GM08714 (cell line): Measurements from ENCODE around the gene TGM3.

Experiments
- H3K4me3 ChIP-seq: fragments of 200-500 bp; sonication (Bioruptor generic); 2 replicates; pipeline ENCODE4 v1.5.1; 2014; ENCODE audit warnings: mild to moderate bottlenecking, low read length, inconsistent platforms
- ZNF274 ChIP-seq: IDR thresholded peaks from 2 replicates; pipeline ENCODE4 v1.6.1; 2012; ENCODE audit warnings: mild to moderate bottlenecking, low read depth, low read length

Gene TGM3

GRCh38 chr20:2295286-2295685 lies 515 bp upstream of the TGM3 start:
- no peak for TF ChIP-seq ZNF274
- no peak overlapping the region for H3K4me3 ChIP-seq

- TF ChIP-seq ZNF274 = no peak
These were observed 939 bp downstream of the TGM3 start for GRCh38 chr20:2296524-2297356.

GRCh38 chr20:2297357-2297728 lies 1.5 kb downstream of the TGM3 start:
- H3K4me3 ChIP-seq = no peak overlapping the region
- no peak for TF ChIP-seq ZNF274

More at GRCh38 chr20:2296524-2297356, 939 bp downstream of the TGM3 start:
- no peak overlapping the region for H3K4me3 ChIP-seq

- H3K4me3 ChIP-seq = no peak overlapping the region
- TF ChIP-seq ZNF274 = no peak
These were observed 2.3 kb downstream of the TGM3 start for GRCh38 chr20:2298116-2298515.

- TF ChIP-seq ZNF274 = no peak
- no peak overlapping the region for H3K4me3 ChIP-seq
These were observed 2.9 kb downstream of the TGM3 start for GRCh38 chr20:2298701-2299100.

- no peak for TF ChIP-seq ZNF274
- no peak overlapping the region for H3K4me3 ChIP-seq
These were observed 3.5 kb downstream of the TGM3 start for GRCh38 chr20:2299301-2299700.

- no peak overlapping the region for H3K4me3 ChIP-seq
- TF ChIP-seq ZNF274 = no peak
These were observed 4.2 kb downstream of the TGM3 start for GRCh38 chr20:2300002-2300401.

GRCh38 chr20:2300420-2300819 lies 4.6 kb downstream of the TGM3 start:
- H3K4me3 ChIP-seq = no peak overlapping the region
- TF ChIP-seq ZNF274 = no peak

GRCh38 chr20:2301164-2301622 lies 5.4 kb downstream of the TGM3 start:
- H3K4me3 ChIP-seq = no peak overlapping the region
- no peak for TF ChIP-seq ZNF274

- TF ChIP-seq ZNF274 = no peak
These were observed 6.7 kb downstream of the TGM3 start for GRCh38 chr20:2302384-2303060.

GRCh38 chr20:2303673-2304072 lies 7.9 kb downstream of the TGM3 start:
- H3K4me3 ChIP-seq = no peak overlapping the region
- no peak for TF ChIP-seq ZNF274

More at GRCh38 chr20:2302384-2303060, 6.7 kb downstream of the TGM3 start:
- H3K4me3 ChIP-seq = no peak overlapping the region

- TF ChIP-seq ZNF274 = no peak
- no peak overlapping the region for H3K4me3 ChIP-seq
These were observed 8.4 kb downstream of the TGM3 start for GRCh38 chr20:2304180-2304579.

GRCh38 chr20:2305029-2305428 lies 9.2 kb downstream of the TGM3 start:
- no peak for TF ChIP-seq ZNF274

GRCh38 chr20:2305479-2305878 lies 9.7 kb downstream of the TGM3 start:
- no peak for TF ChIP-seq ZNF274

More at GRCh38 chr20:2305029-2305428, 9.2 kb downstream of the TGM3 start:
- H3K4me3 ChIP-seq = no peak overlapping the region

GRCh38 chr20:2305946-2306345 lies 10.1 kb downstream of the TGM3 start:
- H3K4me3 ChIP-seq = no peak overlapping the region
- TF ChIP-seq ZNF274 = no peak

More at GRCh38 chr20:2305479-2305878, 9.7 kb downstream of the TGM3 start:
- H3K4me3 ChIP-seq = no peak overlapping the region

- no peak for TF ChIP-seq ZNF274
- H3K4me3 ChIP-seq = no peak overlapping the region
These were observed 11.3 kb downstream of the TGM3 start for GRCh38 chr20:2307136-2307535.
